HUES64 (cell line): ENCODE data around the gene ZSWIM2. TPM values are rescaled to one million over a fixed set of nuclear protein-coding genes. Genes with fewer than 3 reads are reported as not detected.
A peak's percentile ranks its signal among the peaks of the same experiment; 100 is the strongest.
"Not testable (repeated sequence)": the region's sequence is repeated elsewhere in the genome, so short reads cannot be mapped to it uniquely, and the experiment has no call there.

ENCODE experiments used
- H3K27ac ChIP-seq: 2 replicates; pipeline ENCODE4 v1.7.0; 2013; ENCODE audit warnings: low read depth, low read length, inconsistent platforms
- H3K27me3 ChIP-seq: 2 replicates; pipeline ENCODE4 v1.6.1; 2013; ENCODE audit warnings: mild to moderate bottlenecking, low read length; ENCODE audit not compliant: insufficient read depth
- H3K36me3 ChIP-seq: 2 replicates; pipeline ENCODE4 v1.6.1; 2013; ENCODE audit warnings: mild to moderate bottlenecking, low read length; ENCODE audit not compliant: insufficient read depth
- H3K4me1 ChIP-seq: 2 replicates; pipeline ENCODE4 v1.6.1; 2013; ENCODE audit warnings: mild to moderate bottlenecking, low read length, moderate library complexity; ENCODE audit not compliant: insufficient read depth
- H3K4me3 ChIP-seq: 2 replicates; pipeline ENCODE4 v1.5.1; 2013; ENCODE audit warnings: mild to moderate bottlenecking, low read length, moderate library complexity
- H3K9ac ChIP-seq: 2 replicates; pipeline ENCODE4 v1.6.1; 2013; ENCODE audit warnings: mild to moderate bottlenecking, low read depth, low read length
- H3K9me3 ChIP-seq: 2 replicates; pipeline ENCODE4 v1.6.1; 2013; ENCODE audit warnings: low read depth, low read length; ENCODE audit not compliant: insufficient read depth
- WGBS: fragments of 150-250, 120-280 bp; methylation state at CpG from one replicate; pipeline ENCODE4 v1.1.7; 2013; ENCODE audit warnings: missing lambda C conversion rate; 5-methylcytosine and 5-hydroxymethylcytosine counted together
- polyA plus RNA-seq, 2 experiments: library from polyadenylated mRNA; stranded (reverse); fragments of 50-300 nt; gene quantifications; one replicate each; pipeline ENCODE4 v1.2.3, GENCODE V29; 2013

The ZSWIM2 gene, protein sequence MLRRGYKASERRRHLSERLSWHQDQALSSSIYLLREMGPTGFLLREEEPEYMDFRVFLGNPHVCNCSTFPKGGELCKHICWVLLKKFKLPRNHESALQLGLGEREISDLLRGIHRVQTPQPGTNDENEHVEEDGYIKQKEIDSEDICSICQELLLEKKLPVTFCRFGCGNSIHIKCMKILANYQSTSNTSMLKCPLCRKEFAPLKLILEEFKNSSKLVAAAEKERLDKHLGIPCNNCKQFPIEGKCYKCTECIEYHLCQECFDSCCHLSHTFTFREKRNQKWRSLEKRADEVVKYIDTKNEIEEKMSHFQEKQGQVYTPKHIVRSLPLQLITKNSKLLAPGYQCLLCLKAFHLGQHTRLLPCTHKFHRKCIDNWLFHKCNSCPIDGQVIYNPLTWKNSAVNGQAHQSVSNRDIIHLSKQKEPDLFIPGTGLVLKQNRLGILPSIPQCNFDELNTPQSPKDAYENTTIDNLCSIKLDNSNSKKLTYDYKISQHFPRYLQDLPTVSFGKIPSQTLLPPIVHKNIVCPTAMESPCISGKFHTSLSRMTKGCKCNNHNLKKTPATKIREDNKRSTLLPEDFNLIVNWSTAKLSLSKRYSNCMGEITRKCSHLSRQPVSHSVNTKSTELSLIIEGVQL
- not detected for polyA plus RNA-seq (2013, experiment 1 of 2)
- not detected for polyA plus RNA-seq (2013, experiment 2 of 2)

DNA sequence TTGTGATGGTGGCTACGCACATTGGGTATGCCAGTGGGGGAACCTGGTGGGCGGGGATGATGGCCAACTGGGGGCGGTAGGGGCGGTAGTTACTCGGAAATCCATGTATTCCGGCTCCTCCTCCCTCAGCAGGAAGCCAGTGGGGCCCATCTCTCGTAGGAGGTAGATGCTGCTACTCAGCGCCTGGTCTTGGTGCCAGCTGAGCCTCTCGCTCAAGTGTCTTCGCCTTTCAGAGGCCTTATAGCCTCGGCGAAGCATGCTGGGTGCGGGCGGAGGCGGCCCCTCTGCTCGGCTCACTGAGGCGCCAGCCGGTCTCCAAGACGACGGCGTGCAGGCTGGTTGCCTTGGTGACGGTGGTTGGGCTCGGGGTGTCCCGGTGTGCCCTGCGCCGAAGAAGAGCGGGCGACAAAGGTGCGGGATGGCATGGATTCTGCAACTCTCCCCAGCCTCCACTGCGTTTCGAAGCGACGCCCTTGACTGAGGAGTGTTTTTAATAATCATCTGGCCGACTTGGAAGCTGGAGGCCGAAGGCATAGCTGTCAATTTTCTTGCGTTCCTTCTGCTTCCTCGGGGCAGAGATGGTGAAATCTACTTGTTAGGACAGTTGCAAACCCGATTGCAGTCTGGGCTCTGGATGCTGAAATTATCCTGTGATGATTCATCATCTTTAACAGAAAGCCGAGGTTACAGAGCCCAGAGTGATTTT lies at the start of gene ZSWIM2:
Gene ZSWIM2 (minus strand): TSS at position 298 of the 706 bp plus-strand sequence. CDS start 40 bp downstream, at position 258.
- H3K4me3 ChIP-seq, result peak within 1 kb of the TSS; percentile 71
- no peak within 1 kb of the TSS for H3K27ac ChIP-seq
- peaks cover 6% of the 10 kb centered on the region; the same call in 1 of the 2 replicates for H3K4me1 ChIP-seq
- peaks cover 5% of the 10 kb centered on the region; the same call in 1 of the 2 replicates for H3K27me3 ChIP-seq
- WGBS, result 3% methylated on average over 39 of the region's 39 CpGs
- no peaks in the 10 kb centered on the region for H3K9me3 ChIP-seq
- no peaks in the 10 kb centered on the region for H3K36me3 ChIP-seq
- H3K9ac ChIP-seq, result peak within 1 kb of the TSS; percentile 15; the same call in 1 of the 2 replicates

DNA sequence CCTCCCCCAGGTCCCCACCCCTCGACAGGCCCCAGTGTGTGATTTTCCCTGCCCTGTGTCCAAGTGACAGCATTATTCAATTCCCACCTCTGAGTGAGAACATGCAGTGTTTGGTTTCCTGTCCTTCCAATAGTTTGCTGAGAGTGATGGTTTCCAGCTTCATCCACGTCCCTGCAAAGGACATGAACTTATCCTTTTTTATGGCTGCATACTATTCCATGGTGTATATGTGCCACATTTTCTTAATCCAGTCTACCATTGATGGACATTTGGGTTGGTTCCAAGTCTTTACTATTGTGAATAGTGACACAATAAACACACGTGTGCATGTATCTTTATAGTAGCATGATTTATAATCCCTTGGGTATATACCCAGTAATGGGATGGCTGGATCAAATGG lies 47.2 kb upstream of the ZSWIM2 start:
- not testable (repeated sequence) for H3K27ac ChIP-seq, H3K27me3 ChIP-seq, H3K4me3 ChIP-seq, H3K4me1 ChIP-seq, H3K36me3 ChIP-seq, H3K9me3 ChIP-seq, H3K9ac ChIP-seq
- 96% methylated on average over 3 of the region's 3 CpGs for WGBS

DNA sequence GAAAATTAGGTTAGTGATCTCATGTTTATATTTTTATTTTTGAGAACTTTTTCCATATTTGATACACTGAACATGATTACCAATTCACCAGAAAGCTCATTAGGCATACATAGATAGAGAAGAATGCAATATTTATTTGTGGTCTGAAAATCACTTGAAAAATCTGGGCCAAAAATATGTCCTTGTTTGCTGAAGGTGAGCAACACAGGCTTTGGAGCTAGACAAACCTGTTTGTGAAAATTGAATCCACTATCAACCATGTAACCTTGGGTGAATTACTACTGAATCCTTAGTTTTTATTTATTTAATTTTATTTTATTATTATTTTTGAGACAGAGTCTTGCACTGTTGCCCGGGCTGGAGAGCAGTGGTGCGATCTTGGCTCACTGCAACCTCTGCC lies 46.5 kb upstream of the ZSWIM2 start:
- no peak overlapping the region for H3K4me3 ChIP-seq
- H3K27ac ChIP-seq, result no peak overlapping the region
- no peaks in the 10 kb centered on the region for H3K36me3 ChIP-seq
- 100% methylated on average over 2 of the region's 2 CpGs for WGBS
- H3K4me1 ChIP-seq, result no peaks in the 10 kb centered on the region
- no peak overlapping the region for H3K9ac ChIP-seq
- no peaks in the 10 kb centered on the region for H3K9me3 ChIP-seq
- no peaks in the 10 kb centered on the region for H3K27me3 ChIP-seq

DNA sequence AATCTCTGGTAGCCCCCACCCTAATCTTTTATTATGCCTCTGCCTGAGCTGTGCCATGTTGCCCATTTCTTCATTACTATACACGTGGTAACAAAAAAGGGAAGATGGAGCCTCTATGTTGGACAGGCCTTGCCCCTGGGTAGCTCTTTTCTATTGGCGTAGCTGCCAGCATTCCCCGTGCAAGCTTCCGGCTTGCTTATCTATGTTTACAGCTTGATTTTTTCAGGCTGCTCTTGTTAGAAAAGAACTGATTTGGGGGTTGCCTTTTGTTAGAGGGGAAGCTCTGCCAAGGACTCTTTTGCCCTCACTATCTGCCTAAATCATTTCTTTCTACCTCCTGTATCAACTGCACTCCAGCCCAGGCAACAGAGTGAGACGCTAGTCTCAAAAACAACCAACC lies 45.5 kb upstream of the ZSWIM2 start:
- Histone ChIP-seq H3K27me3 (no peaks in the 10 kb centered on the region), H3K9me3 (no peaks in the 10 kb centered on the region), H3K4me3 (no peak overlapping the region), H3K36me3 (no peaks in the 10 kb centered on the region), H3K9ac (no peak overlapping the region), H3K4me1 (no peaks in the 10 kb centered on the region), H3K27ac (no peak overlapping the region)
- 89% methylated on average over 5 of the region's 5 CpGs for WGBS

DNA sequence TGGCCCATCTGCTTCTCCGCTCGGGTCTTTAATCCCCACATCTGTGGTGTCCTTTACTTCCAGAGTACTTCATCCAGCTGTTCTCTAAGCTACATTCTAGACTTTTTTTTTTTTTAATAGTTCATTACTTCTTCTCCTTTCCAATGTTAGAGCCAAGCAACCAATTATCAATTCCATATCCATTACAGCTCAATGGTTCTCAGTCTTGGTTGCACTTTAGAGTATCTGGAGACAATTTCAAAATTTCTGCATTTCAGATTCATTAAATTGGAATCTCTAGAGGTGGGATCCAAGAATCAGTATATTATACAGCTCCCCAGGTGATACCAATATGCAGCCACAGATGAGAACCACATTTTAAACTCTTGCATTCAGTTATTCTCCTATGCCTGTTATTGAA lies 43.9 kb upstream of the ZSWIM2 start:
- Histone ChIP-seq H3K4me3 (no peak overlapping the region), H3K4me1 (no peaks in the 10 kb centered on the region), H3K27me3 (no peaks in the 10 kb centered on the region), H3K36me3 (no peaks in the 10 kb centered on the region), H3K9me3 (no peaks in the 10 kb centered on the region), H3K27ac (no peak overlapping the region), H3K9ac (no peak overlapping the region)
- 98% methylated on average over 2 of the region's 2 CpGs for WGBS

DNA sequence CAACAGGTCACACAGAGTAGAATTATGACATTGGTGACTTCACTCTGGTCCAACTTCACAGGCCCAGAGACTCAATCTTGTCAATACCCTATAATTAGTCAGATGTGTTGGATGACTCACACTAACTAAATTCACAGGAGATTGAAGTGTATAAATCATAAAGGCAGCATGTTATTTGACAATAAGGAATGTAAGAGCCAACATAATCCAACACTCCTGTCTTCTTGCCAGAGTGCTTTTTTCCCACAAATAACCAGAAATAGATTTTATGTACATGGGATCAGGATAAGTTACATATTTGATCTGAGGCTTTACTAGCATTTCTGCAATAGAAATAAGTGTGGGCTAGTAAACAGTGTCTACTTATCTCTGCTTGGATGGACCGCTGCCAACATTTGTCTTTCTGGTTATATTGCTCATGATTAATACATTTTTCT lies 42.2 kb upstream of the ZSWIM2 start:
- no peaks in the 10 kb centered on the region for H3K9me3 ChIP-seq
- H3K27me3 ChIP-seq, result no peaks in the 10 kb centered on the region
- no CpG with 5 or more reads among the region's 1 CpG for WGBS
- no peak overlapping the region for H3K27ac ChIP-seq
- no peaks in the 10 kb centered on the region for H3K4me1 ChIP-seq
- no peaks in the 10 kb centered on the region for H3K36me3 ChIP-seq
- H3K9ac ChIP-seq, result no peak overlapping the region
- no peak overlapping the region for H3K4me3 ChIP-seq

DNA sequence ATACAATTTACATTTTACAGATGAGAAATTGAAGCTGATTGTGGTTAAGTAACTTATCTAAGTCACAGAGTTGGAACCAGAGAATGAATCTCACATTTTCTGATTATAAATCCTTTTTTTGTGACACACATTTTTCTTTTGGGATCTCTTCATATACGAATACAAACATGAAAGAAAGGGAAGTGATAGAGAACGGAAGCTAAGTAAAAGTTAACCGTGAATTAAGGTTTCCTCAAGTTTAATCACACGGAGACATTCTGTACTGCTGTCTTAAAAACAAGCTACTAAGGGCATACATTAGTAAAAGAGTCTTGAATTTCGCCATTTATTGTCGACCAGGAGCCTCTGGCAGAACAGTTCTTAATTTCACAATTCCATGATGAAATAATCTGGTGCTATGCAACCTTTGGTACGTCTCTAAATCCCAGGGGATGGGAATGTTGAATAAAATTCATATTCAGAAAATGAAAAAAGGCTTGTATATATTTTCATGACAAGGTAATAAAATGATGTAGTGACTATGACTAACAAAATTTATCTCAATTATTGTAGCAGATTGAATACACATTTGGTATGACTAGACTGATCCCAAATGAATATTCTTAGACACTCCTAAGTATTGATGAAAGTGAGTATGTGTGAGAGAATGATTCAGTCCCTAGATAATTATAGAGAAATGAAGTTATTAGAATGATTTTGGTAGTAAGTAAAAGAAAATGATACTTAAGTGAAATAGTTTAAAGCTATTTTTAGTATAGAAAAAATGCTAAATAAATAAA lies 40.3 kb upstream of the ZSWIM2 start:
- no peaks in the 10 kb centered on the region for H3K36me3 ChIP-seq
- no peaks in the 10 kb centered on the region for H3K9me3 ChIP-seq
- H3K9ac ChIP-seq, result no peak overlapping the region
- H3K27me3 ChIP-seq, result no peaks in the 10 kb centered on the region
- H3K4me3 ChIP-seq, result no peak overlapping the region
- no peaks in the 10 kb centered on the region for H3K4me1 ChIP-seq
- WGBS, result 94% methylated on average over 7 of the region's 7 CpGs
- H3K27ac ChIP-seq, result no peak overlapping the region

DNA sequence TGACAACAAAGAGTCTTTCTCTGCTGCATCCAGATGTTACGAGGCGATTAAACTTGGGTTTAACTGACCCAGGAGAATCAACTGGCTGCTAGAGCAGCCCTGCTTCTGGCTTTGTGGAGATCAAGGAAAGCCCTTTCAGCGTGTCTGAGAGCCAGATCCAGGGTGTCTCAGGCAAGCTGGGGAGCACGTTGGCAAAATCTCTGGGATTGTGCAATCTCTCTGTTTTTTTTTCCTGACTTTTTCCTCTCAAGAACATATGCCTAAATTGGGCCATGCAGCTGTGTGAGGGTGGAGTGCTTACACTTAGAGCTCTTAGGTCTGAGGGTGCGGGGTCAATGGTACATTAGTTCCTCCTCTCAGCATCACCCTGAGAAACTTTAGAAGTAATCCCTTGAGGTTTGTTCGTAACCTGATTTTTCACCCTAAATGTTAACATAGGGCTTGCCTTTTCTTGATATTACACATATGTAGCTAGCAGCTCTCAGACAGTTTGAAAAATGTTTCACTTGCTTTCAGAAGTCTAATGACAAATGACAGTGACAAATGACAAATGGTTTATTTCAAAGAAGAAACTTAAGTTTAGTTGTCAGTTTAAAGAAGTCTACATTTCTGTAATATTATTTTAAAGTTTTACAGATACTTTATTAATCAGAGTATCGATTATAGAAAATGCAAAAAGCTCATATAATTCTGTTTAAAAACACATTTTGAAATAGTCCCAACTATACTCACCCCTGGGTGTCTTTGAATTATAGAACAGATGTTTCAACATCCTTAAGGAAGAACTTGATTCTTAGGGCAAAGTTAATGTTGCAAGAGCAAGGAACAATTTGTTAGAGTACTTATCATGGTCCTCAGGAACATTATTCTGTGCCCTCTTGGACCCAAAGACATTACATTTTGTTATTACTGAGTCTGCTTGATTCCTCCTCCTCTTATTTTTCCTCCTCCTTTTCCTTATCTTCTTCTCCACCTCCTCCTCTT lies 38.4 kb upstream of the ZSWIM2 start:
- H3K4me1 ChIP-seq, result no peaks in the 10 kb centered on the region
- H3K4me3 ChIP-seq, result no peak overlapping the region
- H3K9ac ChIP-seq, result no peak overlapping the region
- H3K27me3 ChIP-seq, result no peaks in the 10 kb centered on the region
- no peaks in the 10 kb centered on the region for H3K9me3 ChIP-seq
- H3K36me3 ChIP-seq, result no peaks in the 10 kb centered on the region
- WGBS, result 90% methylated on average over 6 of the region's 7 CpGs
- no peak overlapping the region for H3K27ac ChIP-seq

DNA sequence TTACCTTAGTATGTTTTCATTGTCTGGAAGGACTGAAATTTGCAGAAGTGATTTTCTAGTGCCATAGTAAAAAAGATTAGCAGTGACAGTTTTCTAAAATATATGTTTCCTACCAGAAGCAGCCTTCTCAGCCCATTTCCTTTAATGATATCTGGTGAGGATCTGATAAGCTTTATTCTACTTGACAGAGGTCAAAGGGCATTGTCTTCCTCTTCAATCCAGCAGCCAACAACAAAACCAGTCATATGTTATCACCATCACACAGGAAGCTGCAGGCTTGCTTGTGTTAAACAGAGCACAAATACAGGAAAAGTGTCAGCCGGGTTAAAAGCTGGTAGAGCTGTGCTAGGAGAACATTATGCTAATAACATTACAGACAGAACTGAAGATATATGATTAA lies 35.6 kb upstream of the ZSWIM2 start:
- H3K4me1 ChIP-seq, result no peaks in the 10 kb centered on the region
- no peak overlapping the region for H3K4me3 ChIP-seq
- no peaks in the 10 kb centered on the region for H3K9me3 ChIP-seq
- no peaks in the 10 kb centered on the region for H3K27me3 ChIP-seq
- H3K27ac ChIP-seq, result no peak overlapping the region
- 100% methylated on average over 1 of the region's 1 CpG for WGBS
- no peak overlapping the region for H3K9ac ChIP-seq
- H3K36me3 ChIP-seq, result no peaks in the 10 kb centered on the region

DNA sequence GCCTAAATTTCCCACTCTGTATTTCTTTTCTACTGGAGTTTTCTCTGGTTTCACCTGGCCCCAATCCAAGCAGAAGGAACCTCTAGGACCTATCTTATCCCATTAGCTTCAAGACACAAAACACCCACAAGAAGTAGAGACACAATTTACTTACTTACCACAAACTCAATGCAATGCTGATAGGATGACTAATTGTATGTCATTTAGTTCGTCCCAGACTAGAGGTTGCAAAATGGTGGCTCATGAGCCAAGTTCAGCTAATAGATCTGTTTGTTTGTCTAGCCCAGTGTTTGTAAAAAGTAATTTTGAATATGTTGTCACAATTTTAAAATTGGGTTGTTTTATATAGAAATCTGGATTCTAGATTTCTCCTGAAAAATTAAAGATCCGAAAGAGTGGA lies 34.7 kb upstream of the ZSWIM2 start:
- Histone ChIP-seq H3K27ac (no peak overlapping the region), H3K9ac (no peak overlapping the region), H3K4me1 (no peaks in the 10 kb centered on the region), H3K36me3 (no peaks in the 10 kb centered on the region), H3K27me3 (no peaks in the 10 kb centered on the region), H3K9me3 (no peaks in the 10 kb centered on the region), H3K4me3 (no peak overlapping the region)
- 95% methylated on average over 2 of the region's 2 CpGs for WGBS
